ENCODE measurements around the gene MPG. TPM values are rescaled to one million over a fixed set of nuclear protein-coding genes. Genes with fewer than 3 reads are reported as not detected.
A peak's percentile ranks its signal among the peaks of the same experiment; 100 is the strongest.

The MPG gene
- total RNA-seq, 2 experiments from 2014 or later: 53.1 to 58.7 TPM

DNA sequence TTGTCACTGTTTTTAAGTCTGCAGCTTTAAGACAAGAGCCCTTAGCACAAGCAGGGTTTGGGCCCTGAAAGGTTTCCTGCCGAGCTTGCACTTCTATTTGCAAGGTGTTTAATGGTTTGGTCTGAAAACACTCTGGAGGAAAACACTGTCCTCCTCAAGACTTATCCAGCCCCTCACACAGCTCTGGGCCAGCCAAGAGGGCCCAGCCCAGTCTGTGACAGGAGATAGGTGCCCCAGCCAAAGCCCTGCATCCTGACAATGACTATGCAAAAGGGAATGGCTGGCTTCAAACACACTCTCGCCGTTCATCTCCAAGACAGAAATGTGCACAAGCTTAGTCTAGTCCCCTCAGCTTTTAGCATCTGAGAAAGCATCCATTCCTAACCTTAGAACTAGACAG lies 26.9 kb downstream of the MPG start:
- intact Hi-C loops (cut with micrococcal nuclease): loop anchor here (5.0 kb wide), 1 partner anchor 257 kb away; no protein-coding TSS in a partner anchor
- H3K9me3 Mint-ChIP-seq: no peaks in the 10 kb centered on the region
- no peak overlapping the region for H3K4me3 Mint-ChIP-seq
- H3K27me3 Mint-ChIP-seq: no peaks in the 10 kb centered on the region
- no peak overlapping the region for H3K27ac Mint-ChIP-seq
- peaks cover 14% of the 10 kb centered on the region for H3K36me3 Mint-ChIP-seq
- DNase-seq: no peak
- POLR2A ChIA-PET: no interaction called here
- CTCF ChIA-PET: interaction anchor here (0.7 to 7.0 kb wide), 7 partner anchors 9 to 257 kb away, joined by 3 to 66 read pairs (median 18); no protein-coding TSS in a partner anchor
- H3K4me1 Mint-ChIP-seq (ENCODE audit: low read depth): no peaks in the 10 kb centered on the region

DNA sequence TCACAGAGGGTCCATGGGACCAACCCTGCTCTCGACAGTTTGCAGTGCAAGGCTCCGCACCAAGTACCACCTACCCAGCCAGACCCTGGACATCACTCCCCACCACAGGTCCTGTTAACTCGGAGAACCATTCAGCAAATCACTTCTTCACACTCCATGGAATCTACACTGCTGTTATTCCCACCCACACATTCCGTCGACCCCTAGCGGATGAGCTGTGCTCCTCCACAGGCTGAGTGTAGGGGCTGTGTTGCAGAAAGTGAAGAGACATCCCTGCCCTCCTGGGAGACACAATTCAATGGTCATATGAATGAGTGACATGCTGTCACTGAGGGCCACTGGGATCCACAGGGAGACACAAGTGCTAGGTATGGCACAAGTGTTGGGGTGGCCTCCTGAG lies 27.5 kb downstream of the MPG start:
- CTCF ChIA-PET: interaction anchor here (0.7 to 7.0 kb wide), 8 partner anchors 10 to 257 kb away, joined by 3 to 66 read pairs (median 14); partner anchors contain the start of gene POLR3K
- Mint-ChIP-seq H3K27ac (no peak overlapping the region), H3K27me3 (no peaks in the 10 kb centered on the region), H3K36me3 (peaks cover 17% of the 10 kb centered on the region), H3K4me1 (ENCODE audit: low read depth) (no peaks in the 10 kb centered on the region), H3K4me3 (no peak overlapping the region), H3K9me3 (no peaks in the 10 kb centered on the region)
- no peak for DNase-seq
- intact Hi-C loops (cut with micrococcal nuclease): loop anchor here (5.0 kb wide), 1 partner anchor 257 kb away; no protein-coding TSS in a partner anchor
- POLR2A ChIA-PET: no interaction called here

DNA sequence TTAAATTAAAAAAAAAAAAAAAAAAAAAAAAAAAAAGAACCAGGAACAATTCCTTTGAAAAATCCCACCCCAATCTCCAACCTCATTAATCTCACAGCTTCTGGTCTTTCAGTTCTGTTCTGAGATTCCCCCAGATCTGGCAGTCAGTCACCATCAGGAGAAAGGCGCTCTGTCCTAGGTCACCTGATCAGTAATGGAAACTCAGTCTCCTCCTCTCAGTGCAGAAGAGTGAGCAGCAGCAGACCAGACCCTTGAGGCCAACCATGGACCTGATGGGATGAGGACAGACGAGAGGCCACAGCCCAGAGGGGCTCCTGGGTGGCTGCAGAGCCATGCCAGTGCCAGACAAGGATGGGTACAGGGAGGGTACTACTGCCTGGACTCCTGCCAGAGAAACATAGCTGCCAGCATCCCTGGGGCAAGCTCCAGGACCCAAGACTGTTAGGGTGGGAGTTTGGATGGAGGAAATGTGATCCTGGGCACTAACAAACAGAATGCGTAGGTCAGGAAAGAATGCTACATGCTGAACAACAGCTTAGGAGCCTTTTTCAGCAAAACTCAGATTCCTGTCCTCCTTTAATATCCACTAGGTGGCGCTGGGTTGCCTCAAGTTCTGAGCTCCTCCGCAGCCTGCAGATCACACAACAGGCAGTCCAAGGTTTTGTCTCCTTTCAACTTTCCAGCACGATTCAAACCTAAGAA lies 28.7 kb downstream of the MPG start:
- Mint-ChIP-seq H3K4me3 (no peak overlapping the region), H3K4me1 (ENCODE audit: low read depth) (no peaks in the 10 kb centered on the region), H3K9me3 (no peaks in the 10 kb centered on the region), H3K27ac (no peak overlapping the region), H3K36me3 (peaks cover 14% of the 10 kb centered on the region), H3K27me3 (no peaks in the 10 kb centered on the region)
- ChIA-PET POLR2A (interaction anchor here (0.6 to 1.2 kb wide), 3 partner anchors 10 to 21 kb away, joined by 3 read pairs; no protein-coding TSS in a partner anchor), CTCF (interaction anchor here (0.6 to 7.0 kb wide), 48 partner anchors 9 to 543 kb away, joined by 3 to 66 read pairs (median 4); partner anchors contain the start of genes AXIN1, HBQ1, LUC7L and NPRL3)
- peak; percentile 62 for DNase-seq
- intact Hi-C loops (cut with micrococcal nuclease): loop anchor here (2.0 to 5.0 kb wide), 2 partner anchors 74 to 256 kb away; partner anchors contain the start of gene HBQ1

DNA sequence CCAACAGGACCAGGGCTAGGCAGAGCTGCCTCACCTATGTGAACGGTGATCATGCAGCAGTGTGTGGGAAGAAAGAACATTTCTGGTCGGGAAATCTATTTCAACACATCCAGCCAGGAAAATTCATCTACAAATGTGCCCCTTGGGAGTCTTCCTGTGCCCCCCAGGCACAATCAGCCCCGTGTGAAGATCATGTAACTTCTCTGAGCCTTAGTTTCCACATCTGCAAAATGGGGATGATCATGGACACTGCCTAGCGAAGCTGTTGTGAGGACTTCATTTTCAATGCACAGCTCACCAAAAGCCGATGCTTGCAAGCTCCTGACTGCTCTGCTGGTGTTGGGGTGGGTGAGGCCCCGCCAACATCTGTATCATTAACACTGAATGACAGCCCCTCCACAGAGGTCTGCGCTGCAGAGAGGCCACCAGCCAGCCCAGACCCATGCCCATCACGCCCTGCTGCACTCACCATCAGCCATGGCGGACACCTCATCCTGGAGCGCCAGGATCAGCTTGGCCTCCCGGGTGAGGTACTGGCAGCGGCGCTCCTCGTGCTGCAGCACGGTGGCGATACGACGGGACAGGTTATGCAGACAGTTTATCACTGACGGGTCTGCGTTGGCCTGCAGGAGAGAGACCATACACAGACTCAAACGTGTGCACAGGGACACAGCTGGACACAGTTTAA lies 34.3 kb downstream of the MPG start:
- POLR2A ChIA-PET: no interaction called here
- Mint-ChIP-seq H3K9me3 (no peaks in the 10 kb centered on the region), H3K36me3 (peaks cover 26% of the 10 kb centered on the region), H3K27ac (no peak overlapping the region), H3K27me3 (no peaks in the 10 kb centered on the region), H3K4me1 (ENCODE audit: low read depth) (peaks cover 9% of the 10 kb centered on the region), H3K4me3 (no peak overlapping the region)
- no peak for DNase-seq
- intact Hi-C loops (cut with micrococcal nuclease): no loop called here
- CTCF ChIA-PET: no interaction called here

DNA sequence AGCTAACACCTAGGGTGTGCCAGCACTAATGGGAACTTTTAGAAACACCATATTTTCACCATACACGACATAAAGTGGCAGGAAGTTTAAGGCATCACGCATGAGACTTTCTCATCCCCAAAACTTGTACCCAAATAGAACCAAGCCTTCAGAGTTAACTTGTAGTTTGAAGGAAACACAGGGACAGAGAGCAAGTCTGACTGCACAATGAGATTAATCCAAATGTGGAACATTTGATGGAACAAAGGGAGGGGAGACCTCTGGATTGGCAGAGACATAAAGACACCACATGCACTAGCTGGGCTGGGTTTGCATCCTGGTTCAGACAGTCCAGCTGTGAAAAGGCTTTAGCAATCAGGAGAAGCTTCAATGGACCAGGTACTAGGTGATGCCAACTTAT lies 36.3 kb downstream of the MPG start:
- POLR2A ChIA-PET: no interaction called here
- intact Hi-C loops (cut with micrococcal nuclease): no loop called here
- DNase-seq: no peak
- Mint-ChIP-seq H3K36me3 (peaks cover 27% of the 10 kb centered on the region), H3K4me3 (no peak overlapping the region), H3K4me1 (ENCODE audit: low read depth) (peaks cover 9% of the 10 kb centered on the region), H3K27me3 (no peaks in the 10 kb centered on the region), H3K9me3 (no peaks in the 10 kb centered on the region), H3K27ac (no peak overlapping the region)
- CTCF ChIA-PET: no interaction called here

DNA sequence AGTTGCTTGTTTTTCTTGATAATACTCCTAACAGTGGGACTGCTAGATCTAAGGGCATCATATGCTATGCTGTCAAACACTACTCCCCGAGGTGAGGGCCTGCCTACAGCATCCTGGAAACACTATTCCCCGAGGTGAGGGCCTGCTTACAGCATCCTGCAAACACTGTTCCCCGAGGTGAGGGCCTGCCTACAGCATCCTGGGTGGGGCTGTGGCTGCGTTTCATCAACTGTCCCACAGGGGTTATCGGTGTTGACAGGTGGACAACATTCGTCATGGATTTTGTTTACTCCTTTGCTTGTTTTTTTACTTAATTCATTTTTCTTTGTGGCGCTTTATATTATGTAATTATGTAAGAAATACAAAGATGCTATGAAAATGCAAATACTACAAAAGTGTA lies 38.0 kb downstream of the MPG start:
- Mint-ChIP-seq H3K4me1 (ENCODE audit: low read depth) (peaks cover 9% of the 10 kb centered on the region), H3K36me3 (peaks cover 20% of the 10 kb centered on the region), H3K27ac (no peak overlapping the region), H3K4me3 (no peak overlapping the region), H3K9me3 (no peaks in the 10 kb centered on the region), H3K27me3 (no peaks in the 10 kb centered on the region)
- no peak for DNase-seq
- CTCF ChIA-PET: interaction anchor here (1.5 to 4.7 kb wide), 3 partner anchors 9 to 247 kb away, joined by 4 to 49 read pairs (median 34); no protein-coding TSS in a partner anchor
- POLR2A ChIA-PET: no interaction called here
- intact Hi-C loops (cut with micrococcal nuclease): no loop called here

DNA sequence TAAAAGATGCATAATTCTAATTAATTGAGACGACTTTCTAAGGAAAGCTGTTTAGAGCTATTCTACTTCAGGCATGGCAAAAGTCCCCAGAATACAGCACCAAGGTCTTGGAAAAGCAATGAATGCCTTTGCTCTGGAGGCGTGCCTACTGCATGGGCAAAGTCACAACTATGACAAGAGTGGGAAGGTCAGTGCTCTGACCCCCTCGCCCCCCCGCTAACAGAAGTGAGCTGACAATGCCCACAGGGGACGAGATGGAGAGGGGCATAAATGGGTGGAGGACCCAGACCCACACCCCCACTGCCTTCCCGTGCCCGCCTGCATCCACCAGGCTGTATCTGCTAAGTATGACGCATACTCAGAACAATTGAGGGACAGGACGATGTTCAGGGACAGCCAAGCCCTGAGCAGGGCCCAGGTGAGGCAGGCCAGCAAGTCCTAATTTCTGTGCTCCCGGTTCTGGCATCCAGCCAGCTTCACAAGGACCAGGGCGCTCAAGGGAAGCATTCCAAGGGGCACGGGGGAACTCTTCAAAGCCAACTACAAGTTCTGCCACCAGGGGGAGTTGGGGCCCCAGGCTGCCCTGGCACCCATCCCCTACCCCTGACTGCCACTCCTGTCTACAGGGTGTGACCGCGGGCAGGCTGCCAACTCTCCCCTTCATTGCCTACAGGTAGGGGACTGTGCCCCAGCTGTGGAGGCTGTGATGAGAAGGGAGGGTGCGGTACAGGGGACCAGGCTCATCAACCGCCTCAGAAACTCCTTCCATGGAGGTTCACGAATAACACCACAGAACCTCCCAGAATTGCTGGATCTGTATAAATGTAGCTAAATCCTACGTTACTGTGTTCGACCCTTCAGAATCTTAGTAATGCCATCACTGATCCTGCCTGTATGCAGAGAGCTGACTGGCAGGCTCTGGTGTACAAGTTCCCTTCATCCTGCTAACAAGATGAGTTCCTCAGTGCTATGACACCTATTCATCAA lies 39.6 kb downstream of the MPG start:
- CTCF ChIA-PET: interaction anchor here (0.6 to 4.7 kb wide), 17 partner anchors 8 to 459 kb away, joined by 3 to 49 read pairs (median 4); partner anchors contain the start of genes HBM and NPRL3
- DNase-seq: peak; percentile 63
- Mint-ChIP-seq H3K36me3 (peaks cover 13% of the 10 kb centered on the region), H3K27me3 (no peaks in the 10 kb centered on the region), H3K4me1 (ENCODE audit: low read depth) (peaks cover 9% of the 10 kb centered on the region), H3K9me3 (no peaks in the 10 kb centered on the region), H3K4me3 (no peak overlapping the region), H3K27ac (no peak overlapping the region)
- intact Hi-C loops (cut with micrococcal nuclease): no loop called here
- POLR2A ChIA-PET: interaction anchor here (1.6 kb wide), 1 partner anchor 11 kb away, joined by 3 read pairs; no protein-coding TSS in a partner anchor

DNA sequence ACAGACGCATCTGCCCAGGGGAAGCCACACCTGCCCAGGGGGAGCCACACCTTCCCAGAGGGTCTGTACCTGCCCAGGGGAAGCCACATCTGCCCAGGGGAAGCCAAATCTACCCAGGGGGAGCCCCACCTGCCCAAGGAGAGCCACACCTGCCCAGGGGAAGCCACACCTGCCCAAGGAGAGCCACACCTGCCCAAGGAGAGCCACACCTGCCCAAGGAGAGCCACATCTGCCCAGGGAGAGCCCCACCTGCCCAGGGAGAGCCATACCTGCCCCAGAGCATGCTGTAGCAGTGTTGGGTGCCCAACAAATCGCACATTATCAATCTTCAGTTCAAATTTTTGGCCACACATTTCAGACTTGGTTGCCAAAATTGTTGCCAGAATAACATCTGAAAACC lies 40.8 kb downstream of the MPG start:
- Mint-ChIP-seq H3K4me1 (ENCODE audit: low read depth) (peaks cover 1% of the 10 kb centered on the region), H3K27ac (no peak overlapping the region), H3K36me3 (peaks cover 12% of the 10 kb centered on the region), H3K9me3 (no peaks in the 10 kb centered on the region), H3K4me3 (no peak overlapping the region), H3K27me3 (no peaks in the 10 kb centered on the region)
- DNase-seq: no peak
- intact Hi-C loops (cut with micrococcal nuclease): no loop called here
- POLR2A ChIA-PET: no interaction called here
- CTCF ChIA-PET: interaction anchor here (0.8 to 4.7 kb wide), 6 partner anchors 12 to 274 kb away, joined by 3 to 49 read pairs (median 5); no protein-coding TSS in a partner anchor

DNA sequence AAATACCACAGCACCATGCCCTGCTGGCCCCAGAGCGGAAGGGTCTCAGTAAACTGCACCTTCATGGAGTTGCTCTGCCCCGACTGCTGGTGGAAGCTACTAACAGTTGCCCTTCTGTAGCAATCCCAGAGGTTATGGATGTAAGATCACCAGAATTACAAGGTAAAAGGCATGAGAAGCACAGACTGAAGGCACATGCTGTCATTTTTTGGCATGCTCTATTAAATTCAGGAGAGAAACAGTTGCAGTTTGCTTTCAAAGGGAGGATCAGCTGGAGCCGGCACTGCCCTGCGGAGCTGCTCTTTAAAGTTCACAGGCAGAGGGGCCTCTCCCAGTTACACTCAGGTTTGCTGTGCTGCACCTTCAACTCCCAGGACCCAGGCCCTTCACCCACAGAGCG lies 41.3 kb downstream of the MPG start:
- no peaks in the 10 kb centered on the region for H3K27me3 Mint-ChIP-seq
- no peaks in the 10 kb centered on the region for H3K4me1 Mint-ChIP-seq (ENCODE audit: low read depth)
- H3K9me3 Mint-ChIP-seq: no peaks in the 10 kb centered on the region
- peaks cover 10% of the 10 kb centered on the region for H3K36me3 Mint-ChIP-seq
- intact Hi-C loops (cut with micrococcal nuclease): no loop called here
- no peak overlapping the region for H3K27ac Mint-ChIP-seq
- ChIA-PET CTCF (interaction anchor here (1.3 to 4.7 kb wide), 2 partner anchors 13 to 61 kb away, joined by 4 to 49 read pairs; partner anchors contain the start of gene HBQ1), POLR2A (no interaction called here)
- no peak overlapping the region for H3K4me3 Mint-ChIP-seq
- DNase-seq: no peak

DNA sequence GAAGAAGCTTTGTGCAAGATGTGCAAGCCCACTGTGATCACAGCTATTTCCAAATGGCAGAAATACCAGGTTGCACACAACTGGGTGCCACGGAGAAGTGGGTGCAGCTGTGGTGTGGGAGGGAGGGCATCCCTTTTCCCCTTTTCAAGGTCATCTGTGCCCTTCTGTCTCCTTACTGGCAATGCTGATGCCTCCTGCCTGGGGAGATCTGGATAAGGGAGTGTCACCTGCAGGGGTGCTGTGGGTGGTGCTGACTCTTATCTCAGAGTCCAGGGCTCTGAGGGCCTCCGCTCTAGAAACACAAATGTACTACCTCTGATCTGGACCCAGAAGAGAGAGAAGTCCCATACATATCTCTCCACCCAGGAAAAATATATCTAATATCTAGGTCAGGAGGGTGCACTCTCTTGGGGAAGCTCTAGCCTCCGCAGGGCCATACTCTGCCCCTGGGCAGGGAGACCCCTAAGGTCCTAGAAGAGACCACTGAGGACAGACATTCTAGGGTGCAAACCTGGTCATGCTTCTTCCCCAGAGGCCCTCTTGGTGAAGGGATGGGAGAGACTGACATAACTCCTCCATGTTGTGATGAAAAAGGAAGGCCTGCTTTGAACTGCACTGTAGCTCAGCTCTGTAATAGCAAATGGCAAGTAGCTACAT lies 41.9 kb downstream of the MPG start:
- H3K4me3 Mint-ChIP-seq: no peak overlapping the region
- intact Hi-C loops (cut with micrococcal nuclease): no loop called here
- H3K27ac Mint-ChIP-seq: no peak overlapping the region
- H3K9me3 Mint-ChIP-seq: no peaks in the 10 kb centered on the region
- DNase-seq: no peak
- H3K4me1 Mint-ChIP-seq (ENCODE audit: low read depth): no peaks in the 10 kb centered on the region
- H3K27me3 Mint-ChIP-seq: no peaks in the 10 kb centered on the region
- ChIA-PET POLR2A (no interaction called here), CTCF (interaction anchor here (0.8 to 4.7 kb wide), 3 partner anchors 13 to 60 kb away, joined by 3 to 49 read pairs (median 4); partner anchors contain the start of gene HBQ1)
- H3K36me3 Mint-ChIP-seq: peaks cover 8% of the 10 kb centered on the region

DNA sequence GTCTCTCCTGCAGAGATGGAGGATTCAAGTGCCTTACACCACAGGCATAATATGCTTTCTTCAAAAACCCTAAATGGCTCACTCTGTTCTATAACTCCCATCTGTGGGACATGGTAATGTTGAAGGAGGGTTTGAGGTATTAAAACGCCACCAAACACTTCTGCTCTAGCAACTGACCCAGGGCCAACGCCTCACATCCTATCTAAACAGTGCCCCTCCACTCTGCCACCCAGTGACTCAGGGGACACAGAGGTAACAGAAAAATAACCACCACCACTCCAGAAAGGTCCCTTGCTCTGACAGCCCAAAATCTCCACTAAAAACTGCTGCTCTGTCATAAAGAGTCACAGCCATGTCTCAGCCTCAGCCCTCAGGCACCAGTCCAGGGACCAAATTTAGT lies 42.7 kb downstream of the MPG start:
- H3K27me3 Mint-ChIP-seq: no peaks in the 10 kb centered on the region
- H3K36me3 Mint-ChIP-seq: peaks cover 6% of the 10 kb centered on the region
- ChIA-PET POLR2A (no interaction called here), CTCF (interaction anchor here (0.8 to 4.7 kb wide), 2 partner anchors 14 to 19 kb away, joined by 3 to 49 read pairs; no protein-coding TSS in a partner anchor)
- DNase-seq: no peak
- H3K9me3 Mint-ChIP-seq: no peaks in the 10 kb centered on the region
- H3K4me1 Mint-ChIP-seq (ENCODE audit: low read depth): no peaks in the 10 kb centered on the region
- no peak overlapping the region for H3K4me3 Mint-ChIP-seq
- intact Hi-C loops (cut with micrococcal nuclease): no loop called here
- H3K27ac Mint-ChIP-seq: no peak overlapping the region
